RWPE2 (cell line): ENCODE data around the gene EHBP1.

Source experiments
- ATAC-seq: fragments of 200-7000 bp; cut with Tn5 transposase; 3 replicates; pipeline ENCODE4 v1.9.1; 2021; ENCODE audit warnings: low read depth
- DNase-seq: peaks from one replicate; pipeline ENCODE4 v3.0.0-alpha.2; 2020; ENCODE audit warnings: low spot score
- H3K27ac ChIP-seq: fragments of 450-650 bp; 2 replicates; pipeline ENCODE4 v1.5.1; 2017; ENCODE audit warnings: mild to moderate bottlenecking; ENCODE audit not compliant: poor library complexity, severe bottlenecking
- H3K27me3 ChIP-seq: fragments of 250-450 bp; sonication (Bioruptor Pico); 2 replicates; pipeline ENCODE4 v1.5.1; 2021; ENCODE audit warnings: mild to moderate bottlenecking, moderate library complexity; ENCODE audit not compliant: insufficient read depth, poor library complexity, severe bottlenecking
- H3K36me3 ChIP-seq: fragments of 250-450 bp; sonication (Bioruptor Pico); 2 replicates; pipeline ENCODE4 v1.5.1; 2020; ENCODE audit warnings: low read depth, mild to moderate bottlenecking, moderate library complexity
- H3K4me1 ChIP-seq: fragments of 250-450 bp; sonication (Bioruptor Pico); 2 replicates; pipeline ENCODE4 v1.5.1; 2021; ENCODE audit warnings: mild to moderate bottlenecking, moderate library complexity; ENCODE audit not compliant: insufficient read depth, poor library complexity, severe bottlenecking
- H3K4me3 ChIP-seq: fragments of 250-450 bp; sonication (Bioruptor Pico); 2 replicates; pipeline ENCODE4 v1.5.1; 2021; ENCODE audit warnings: mild to moderate bottlenecking, moderate library complexity; ENCODE audit not compliant: severe bottlenecking
- H3K9me3 ChIP-seq: fragments of 250-450 bp; sonication (Bioruptor Pico); 2 replicates; pipeline ENCODE4 v1.5.1; 2021; ENCODE audit warnings: mild to moderate bottlenecking, moderate library complexity; ENCODE audit not compliant: severe bottlenecking
- CTCF ChIP-seq: fragments of 450-650 bp; IDR thresholded peaks from one replicate; pipeline ENCODE4 v1.5.1; 2017; ENCODE audit warnings: mild to moderate bottlenecking, moderate library complexity; ENCODE audit not compliant: poor library complexity, severe bottlenecking

EHBP1 gene

DNA sequence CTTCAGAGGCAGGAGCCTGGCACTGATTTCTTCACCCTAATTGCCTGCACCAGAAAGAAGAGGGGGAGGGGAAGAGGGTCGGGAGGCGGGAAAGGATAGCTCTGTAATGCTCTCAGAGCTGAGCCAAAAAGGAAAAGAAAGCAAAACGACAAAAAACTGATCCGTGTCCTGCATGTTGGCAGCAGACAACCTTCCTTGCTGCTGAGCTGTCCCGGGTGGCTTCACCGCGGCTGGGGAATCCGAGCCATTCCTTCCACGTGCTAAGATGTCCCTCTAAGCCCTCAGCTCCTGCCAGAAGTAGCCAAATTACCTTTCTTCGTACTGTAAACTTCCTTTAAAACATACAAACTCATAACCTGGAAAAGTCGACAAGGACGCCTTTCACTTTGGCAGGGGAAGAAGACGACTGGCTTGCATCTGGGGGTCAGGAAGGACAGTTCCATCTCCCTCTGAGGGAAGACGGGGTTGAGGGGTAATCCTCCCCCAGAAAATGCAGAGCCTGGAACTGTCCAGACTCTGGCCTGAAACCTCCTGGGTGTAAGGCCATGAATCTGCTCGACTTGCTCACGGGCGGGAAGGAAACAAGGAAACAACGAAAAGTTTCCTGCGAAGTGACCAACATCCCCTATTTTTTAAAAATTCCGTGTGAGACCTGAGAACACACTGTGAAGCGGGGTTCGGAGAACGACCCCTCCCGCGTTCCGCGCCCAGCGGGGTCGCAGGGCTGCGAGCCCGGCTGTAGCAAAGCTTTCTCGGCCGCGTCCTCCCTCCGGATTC lies 352.8 kb downstream of the EHBP1 start:
- Histone ChIP-seq H3K27me3 (peaks cover 50% of the 10 kb centered on the region), H3K36me3 (peaks cover 6% of the 10 kb centered on the region), H3K4me1 (no peaks in the 10 kb centered on the region), H3K27ac (no peak overlapping the region), H3K9me3 (peaks cover 2% of the 10 kb centered on the region), H3K4me3 (no peak overlapping the region)
- no peak for DNase-seq
- no peak for ATAC-seq
- TF ChIP-seq CTCF: no peak

- Histone ChIP-seq H3K4me1 (no peaks in the 10 kb centered on the region), H3K27ac (no peak overlapping the region), H3K4me3 (no peak overlapping the region), H3K36me3 (peaks cover 6% of the 10 kb centered on the region), H3K27me3 (peaks cover 58% of the 10 kb centered on the region), H3K9me3 (peaks cover 2% of the 10 kb centered on the region)
- no peak for TF ChIP-seq CTCF
- DNase-seq: no peak
- ATAC-seq: no peak
Observed at GRCh38 chr2:63058921-63059792, 353.6 kb downstream of the EHBP1 start.

GRCh38 chr2:63059793-63060471 lies 354.4 kb downstream of the EHBP1 start:
- Histone ChIP-seq H3K4me3 (no peak overlapping the region), H3K36me3 (peaks cover 6% of the 10 kb centered on the region), H3K9me3 (peaks cover 2% of the 10 kb centered on the region), H3K4me1 (no peaks in the 10 kb centered on the region), H3K27me3 (peaks cover 66% of the 10 kb centered on the region), H3K27ac (no peak overlapping the region)
- TF ChIP-seq CTCF: no peak
- ATAC-seq (no peak), DNase-seq (no peak)

DNA sequence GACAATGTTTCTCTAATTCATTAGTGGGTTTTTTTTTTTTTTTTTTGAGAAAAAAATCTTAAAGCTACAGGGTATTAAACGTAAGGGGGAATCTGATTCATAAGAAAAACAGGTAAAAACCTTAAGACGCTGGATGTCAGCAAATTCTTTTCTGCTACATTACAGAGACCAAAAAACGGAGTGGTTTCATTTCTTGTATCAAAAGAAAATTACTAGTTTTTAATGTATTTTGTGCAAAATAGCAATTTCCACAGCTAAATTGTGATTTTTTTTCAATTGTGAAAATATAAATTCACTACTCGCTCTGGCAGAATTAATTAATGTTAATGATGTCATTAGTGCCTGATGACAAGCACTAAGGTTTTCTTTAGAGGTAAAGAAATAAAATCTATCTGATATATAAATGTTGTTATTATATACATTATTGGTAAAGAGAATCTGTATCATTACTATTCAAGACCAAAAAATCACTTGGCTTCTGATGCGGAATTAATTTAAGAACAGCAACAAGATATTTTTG lies 355.0 kb downstream of the EHBP1 start:
- peaks cover 2% of the 10 kb centered on the region for H3K9me3 ChIP-seq
- no peak overlapping the region for H3K27ac ChIP-seq
- no peaks in the 10 kb centered on the region for H3K4me1 ChIP-seq
- no peak overlapping the region for H3K4me3 ChIP-seq
- TF ChIP-seq CTCF: no peak
- ATAC-seq: no peak
- H3K36me3 ChIP-seq: peaks cover 6% of the 10 kb centered on the region
- peaks cover 72% of the 10 kb centered on the region for H3K27me3 ChIP-seq
- DNase-seq: no peak
